ENCODE measurements around the gene TOLLIP.
A peak's percentile ranks its signal among the peaks of the same experiment; 100 is the strongest.
"Not testable (repeated sequence)": the region's sequence is repeated elsewhere in the genome, so short reads cannot be mapped to it uniquely, and the experiment has no call there.

Gene TOLLIP

DNA sequence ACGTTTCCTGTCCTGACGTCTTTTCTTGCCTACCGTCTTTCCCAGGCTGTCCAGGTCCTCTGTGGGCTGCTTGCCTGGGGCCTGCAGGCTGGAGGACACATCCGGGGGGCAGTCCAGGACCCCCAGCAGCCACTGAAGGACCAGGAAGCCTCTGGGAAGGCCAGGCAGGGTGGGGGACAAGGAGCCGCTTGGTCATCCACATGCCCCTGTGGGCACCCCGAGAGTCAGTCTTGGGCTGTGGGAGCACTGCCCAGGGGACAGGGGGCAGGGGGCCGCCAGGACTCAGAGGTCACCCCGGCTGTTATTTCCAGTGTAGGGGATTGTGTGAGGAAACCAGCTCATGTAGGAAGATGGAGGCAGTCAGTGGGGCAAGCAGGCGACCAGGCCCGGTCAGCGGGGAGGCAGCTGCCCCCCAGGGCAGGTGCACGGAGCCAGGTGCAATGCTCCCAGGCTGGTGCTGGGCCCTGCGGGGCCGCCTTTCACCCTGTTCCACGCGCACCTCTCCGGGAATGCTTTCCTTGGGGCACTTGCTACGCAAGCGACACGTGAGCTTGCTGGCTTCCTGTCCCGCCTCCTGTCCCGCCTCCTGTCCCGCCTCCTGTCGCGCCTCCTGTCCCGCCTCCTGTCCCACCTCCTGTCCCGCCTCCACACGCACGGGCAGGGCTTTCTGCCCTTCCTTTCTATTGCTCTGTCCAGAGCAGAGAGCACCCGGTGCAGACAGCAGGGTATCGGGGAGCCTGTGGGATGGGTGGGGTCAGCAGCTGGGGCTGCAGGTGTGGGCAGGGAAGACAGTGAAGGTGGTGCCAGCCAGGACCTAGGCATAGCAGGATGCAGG, 47.0 kb downstream of the TOLLIP start:
- peak; percentile 90 for DNase-seq (ENCODE audit: low spot score)

DNA sequence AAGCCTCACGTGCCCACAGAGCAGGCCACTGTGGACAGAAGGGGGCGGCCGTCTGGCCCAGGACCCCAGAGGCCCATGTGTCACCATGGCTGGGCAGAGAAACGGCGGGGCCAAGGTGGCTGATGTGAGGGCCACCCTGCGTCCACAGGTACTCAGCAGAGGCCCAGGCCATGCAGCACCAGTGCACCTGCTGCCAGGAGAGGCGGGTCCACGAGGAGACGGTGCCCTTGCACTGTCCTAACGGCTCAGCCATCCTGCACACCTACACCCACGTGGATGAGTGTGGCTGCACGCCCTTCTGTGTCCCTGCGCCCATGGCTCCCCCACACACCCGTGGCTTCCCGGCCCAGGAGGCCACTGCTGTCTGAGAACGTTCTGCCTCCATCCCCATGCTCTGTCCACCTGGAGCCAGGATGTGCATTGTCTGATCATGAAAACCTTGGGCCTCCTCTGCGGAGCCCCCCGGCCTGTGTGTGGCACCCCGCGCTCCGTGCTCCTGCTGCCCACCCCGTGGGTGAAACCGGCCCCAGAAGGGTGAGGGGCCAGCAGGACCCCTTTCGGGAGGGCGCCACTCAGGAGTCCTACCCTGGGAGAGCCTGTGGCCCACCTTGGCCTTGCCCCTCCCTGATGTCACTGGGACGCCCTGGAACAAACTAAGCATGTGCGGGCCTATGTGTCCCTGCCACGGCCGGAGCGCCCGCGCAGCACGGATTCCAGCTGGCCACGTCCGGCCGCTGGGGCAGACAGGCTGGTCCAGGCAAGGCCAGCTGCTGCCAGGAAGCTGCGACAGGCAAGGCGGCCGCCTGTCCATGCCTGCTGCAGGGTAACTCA, 48.0 kb downstream of the TOLLIP start:
- no peak for DNase-seq (ENCODE audit: low spot score)

- no peak for DNase-seq (ENCODE audit: low spot score)
These were observed 48.8 kb downstream of the TOLLIP start for GRCh38 chr11:1260620-1261019.

DNA sequence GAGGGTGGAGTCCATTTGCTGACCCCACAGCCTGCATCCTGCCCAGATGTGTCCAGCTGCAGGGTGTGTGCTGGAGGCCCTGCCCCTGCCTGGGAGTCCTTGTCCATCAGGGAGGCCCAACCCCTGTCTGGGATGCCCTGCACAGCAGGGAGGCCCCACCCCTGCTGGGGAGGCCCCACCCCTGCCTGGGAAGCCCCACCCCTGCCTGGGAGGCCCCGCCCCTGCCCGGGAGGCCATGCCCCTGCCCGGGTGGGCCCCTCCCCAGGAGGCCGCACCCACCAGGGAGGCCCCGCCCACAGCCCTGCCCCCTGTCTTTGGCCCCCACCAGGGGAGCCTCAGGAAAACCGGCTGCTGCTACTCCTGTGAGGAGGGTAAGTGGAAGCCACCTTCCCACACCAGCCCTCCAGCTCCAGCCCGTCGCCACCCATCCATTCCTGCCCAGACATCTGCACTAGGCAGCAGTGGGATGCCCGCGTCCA, 49.4 kb downstream of the TOLLIP start:
- peak; percentile 37 for DNase-seq (ENCODE audit: low spot score)

GRCh38 chr11:1259561-1259960, 49.9 kb downstream of the TOLLIP start:
- DNase-seq (ENCODE audit: low spot score), result no peak

DNA sequence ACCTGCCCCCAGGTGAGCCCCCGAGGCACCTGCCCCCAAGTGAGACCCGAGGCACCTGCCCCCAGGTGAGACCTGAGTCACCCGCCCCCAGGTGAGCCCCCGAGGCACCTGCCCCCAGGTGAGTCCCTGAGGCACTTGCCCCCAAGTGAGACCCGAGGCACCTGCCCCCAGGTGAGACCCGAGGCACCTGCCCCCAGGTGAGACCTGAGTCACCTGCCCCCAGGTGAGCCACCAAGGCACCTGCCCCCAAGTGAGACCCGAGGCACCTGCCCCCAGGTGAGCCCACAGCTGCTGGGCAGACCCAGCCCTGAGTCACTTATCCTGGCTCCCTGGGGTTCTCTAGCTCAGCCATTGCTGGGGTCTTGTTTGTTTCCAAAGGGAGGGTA, 50.4 kb downstream of the TOLLIP start:
- no peak for DNase-seq (ENCODE audit: low spot score)

DNA sequence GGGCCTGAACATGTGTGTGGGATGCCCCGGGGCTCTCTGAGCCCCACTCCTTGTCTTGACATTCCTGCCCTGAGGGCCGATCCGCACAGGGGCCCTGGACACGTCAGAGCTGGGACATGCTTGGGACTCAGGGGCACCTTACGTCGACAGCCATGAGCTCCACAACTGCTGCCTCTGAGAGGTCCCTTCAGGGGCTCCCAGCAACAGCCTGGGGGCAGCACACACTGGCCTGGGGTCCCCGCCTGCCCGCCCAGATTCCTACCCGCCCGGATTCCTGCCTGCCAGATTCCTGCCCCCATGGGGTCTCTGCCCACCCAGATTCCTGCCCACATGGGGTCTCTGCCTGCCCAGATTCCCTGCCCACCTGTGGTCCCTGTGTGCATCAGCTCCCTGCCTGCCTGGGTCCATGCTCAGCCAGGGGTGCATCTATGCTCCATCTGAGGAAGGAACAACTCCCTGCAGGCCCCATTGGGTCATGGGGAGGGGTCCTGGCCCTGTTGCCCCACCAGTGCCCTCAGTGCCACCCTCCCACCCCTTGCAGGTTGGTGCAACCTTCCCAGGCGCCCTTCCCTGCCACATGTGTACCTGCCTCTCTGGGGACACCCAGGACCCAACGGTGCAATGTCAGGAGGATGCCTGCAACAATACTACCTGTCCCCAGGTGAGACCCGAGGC, 50.9 kb downstream of the TOLLIP start:
- no peak for DNase-seq (ENCODE audit: low spot score)

DNA sequence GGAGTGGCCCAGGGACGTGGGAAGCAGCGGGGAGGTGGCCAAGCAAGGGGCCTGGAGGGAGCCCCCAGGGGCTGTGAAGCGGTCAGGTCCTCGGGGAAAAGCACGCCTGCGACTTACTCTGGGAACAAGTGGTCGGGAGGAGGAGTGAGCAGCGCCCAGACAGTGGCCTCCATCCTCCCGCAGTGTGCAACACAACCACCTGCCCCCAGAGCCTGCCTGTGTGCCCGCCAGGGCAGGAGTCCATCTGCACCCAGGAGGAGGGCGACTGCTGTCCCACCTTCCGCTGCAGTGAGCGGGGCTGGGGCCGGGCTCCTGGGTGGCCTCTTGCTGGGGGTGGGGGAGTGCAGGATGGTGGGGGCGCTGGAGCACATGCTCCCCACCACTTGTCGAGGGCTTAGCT, 51.5 kb downstream of the TOLLIP start:
- no peak for DNase-seq (ENCODE audit: low spot score)

DNA sequence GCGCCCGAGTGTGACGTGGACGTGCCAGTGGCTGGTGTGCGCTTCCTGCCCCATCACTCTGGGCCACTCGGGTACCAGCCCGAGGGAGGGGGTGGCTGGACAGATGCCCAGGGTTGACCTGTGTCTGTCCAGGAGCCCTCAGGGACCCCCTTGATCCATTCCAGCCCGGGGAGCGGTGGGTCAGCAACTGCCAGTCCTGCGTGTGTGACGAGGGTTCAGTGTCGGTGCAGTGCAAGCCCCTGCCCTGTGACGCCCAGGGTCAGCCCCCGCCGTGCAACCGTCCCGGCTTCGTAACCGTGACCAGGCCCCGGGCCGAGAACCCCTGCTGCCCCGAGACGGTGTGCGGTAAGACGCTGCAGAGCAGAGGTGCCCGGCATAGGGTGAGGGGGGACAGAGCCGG, 52.1 kb downstream of the TOLLIP start:
- no peak for DNase-seq (ENCODE audit: low spot score)

DNA sequence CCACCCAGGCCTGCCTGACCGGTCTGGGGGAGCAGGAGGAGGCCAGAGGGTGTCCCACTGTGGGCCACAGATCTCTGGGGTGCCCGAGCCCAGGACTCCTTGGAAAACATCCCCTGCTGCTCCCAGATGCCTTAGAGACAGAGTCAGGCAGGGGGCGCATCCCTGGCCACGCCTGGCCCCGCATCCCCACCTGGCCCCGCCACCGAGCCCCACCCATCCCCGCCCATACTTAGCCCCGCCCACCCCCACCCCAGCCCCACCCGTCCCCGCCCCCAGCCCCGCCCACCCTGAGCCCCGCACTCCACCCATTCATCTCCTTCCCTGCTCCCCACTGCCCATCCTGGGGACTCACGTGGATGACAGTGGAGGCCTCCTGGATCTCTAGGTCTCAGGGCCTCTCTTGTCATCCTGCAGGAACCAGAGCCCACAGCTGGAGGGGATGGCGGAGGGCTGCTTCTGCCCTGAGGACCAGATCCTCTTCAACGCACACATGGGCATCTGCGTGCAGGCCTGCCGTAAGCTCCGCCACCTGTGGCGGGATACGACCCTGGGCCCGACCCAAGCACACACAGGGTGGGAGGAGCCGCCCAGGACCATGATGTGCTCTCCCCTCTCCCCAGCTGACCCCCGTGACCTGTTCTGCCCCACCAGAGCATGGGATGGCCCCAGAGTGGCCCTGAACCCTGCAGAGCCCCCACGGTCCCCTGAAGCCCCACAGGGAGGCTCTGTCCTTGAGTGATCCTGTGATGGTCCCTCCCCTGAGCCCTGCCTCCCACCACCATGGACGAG, 53.0 kb downstream of the TOLLIP start:
- no peak for DNase-seq (ENCODE audit: low spot score)

DNA sequence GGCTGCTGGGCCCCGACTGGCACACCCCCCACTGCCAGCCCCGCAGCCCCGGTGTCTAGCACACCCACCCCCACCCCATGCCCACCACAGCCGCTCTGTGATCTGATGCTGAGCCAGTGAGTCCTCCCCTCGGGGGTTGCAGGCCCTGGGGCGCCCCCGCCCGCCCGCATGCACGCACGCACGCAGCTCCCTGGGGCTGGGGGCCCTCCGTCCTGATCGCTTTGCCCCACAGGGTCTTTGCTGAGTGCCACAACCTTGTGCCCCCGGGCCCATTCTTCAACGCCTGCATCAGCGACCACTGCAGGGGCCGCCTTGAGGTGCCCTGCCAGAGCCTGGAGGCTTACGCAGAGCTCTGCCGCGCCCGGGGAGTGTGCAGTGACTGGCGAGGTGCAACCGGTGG, 54.3 kb downstream of the TOLLIP start:
- no peak for DNase-seq (ENCODE audit: low spot score)

DNA sequence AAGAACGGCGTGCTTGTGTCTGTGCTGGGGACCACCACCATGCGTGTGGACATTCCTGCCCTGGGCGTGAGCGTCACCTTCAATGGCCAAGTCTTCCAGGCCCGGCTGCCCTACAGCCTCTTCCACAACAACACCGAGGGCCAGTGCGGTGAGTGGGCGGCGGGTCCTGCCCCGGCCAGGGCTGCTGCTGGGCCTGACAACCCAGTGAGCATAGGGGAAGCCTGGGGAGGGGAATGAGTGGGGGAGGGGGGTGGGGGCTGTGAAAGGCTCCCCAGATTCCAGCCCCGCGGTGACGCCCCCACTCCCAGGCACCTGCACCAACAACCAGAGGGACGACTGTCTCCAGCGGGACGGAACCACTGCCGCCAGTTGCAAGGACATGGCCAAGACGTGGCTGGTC, 54.7 kb downstream of the TOLLIP start:
- no peak for DNase-seq (ENCODE audit: low spot score)

DNA sequence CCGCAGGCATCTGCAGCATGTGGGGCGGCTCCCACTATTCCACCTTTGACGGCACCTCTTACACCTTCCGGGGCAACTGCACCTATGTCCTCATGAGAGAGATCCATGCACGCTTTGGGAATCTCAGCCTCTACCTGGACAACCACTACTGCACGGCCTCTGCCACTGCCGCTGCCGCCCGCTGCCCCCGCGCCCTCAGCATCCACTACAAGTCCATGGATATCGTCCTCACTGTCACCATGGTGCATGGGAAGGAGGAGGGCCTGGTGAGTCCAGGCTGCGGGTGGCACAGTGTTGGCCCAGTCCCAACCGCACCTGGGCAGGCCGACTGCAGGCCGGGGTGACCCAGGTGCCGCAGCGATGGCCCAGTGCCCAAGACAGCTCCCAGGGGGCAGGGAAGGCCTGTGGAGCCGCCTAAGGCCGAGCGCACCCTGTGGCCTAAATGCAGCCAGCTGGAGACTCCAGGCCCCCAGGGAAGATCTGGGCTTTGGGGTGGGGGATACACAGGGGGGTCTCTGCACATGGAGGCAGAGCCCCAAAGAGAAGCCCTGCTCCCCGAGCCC, 55.3 kb downstream of the TOLLIP start:
- DNase-seq (ENCODE audit: low spot score), result no peak

GRCh38 chr11:1253103-1253485, 56.3 kb downstream of the TOLLIP start:
- no peak for DNase-seq (ENCODE audit: low spot score)

DNA sequence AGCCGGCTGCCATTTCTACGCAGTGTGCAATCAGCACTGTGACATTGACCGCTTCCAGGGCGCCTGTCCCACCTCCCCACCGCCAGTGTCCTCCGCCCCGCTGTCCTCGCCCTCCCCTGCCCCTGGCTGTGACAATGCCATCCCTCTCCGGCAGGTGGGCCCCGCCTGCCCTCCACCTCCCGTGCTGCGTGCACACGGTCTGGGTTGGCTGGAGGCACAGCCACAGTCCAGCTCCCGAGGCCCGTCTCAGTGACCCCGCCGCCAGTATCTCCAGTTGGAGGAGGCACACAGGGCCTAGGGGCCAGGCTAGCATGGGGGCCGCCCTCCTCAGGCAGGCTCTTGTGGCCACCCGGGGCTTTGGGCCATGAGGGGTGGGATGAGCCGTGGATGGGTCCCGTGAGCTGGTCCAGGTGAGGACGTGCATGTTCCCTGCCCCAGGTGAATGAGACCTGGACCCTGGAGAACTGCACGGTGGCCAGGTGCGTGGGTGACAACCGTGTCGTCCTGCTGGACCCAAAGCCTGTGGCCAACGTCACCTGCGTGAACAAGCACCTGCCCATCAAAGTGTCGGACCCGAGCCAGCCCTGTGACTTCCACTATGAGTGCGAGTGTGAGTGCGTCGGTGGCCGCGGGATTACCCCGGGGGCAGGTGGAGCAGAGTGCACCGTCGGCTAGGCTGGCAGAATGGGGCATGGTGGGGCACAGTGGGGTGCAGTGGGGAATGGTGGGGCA, 56.9 kb downstream of the TOLLIP start:
- DNase-seq (ENCODE audit: low spot score), result no peak

GRCh38 chr11:1251236-1251770, 58.1 kb downstream of the TOLLIP start:
- DNase-seq (ENCODE audit: low spot score), result no peak

DNA sequence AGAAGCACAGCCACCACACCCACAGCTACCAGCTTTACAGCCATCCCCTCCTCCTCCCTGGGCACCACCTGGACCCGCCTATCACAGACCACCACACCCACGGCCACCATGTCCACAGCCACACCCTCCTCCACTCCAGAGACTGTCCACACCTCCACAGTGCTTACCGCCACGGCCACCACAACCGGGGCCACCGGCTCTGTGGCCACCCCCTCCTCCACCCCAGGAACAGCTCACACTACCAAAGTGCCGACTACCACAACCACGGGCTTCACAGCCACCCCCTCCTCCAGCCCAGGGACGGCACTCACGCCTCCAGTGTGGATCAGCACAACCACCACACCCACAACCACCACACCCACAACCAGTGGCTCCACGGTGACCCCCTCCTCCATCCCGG, 59.0 kb downstream of the TOLLIP start:
- DNase-seq (ENCODE audit: low spot score), result not testable (repeated sequence)

GRCh38 chr11:1248951-1249350, 60.5 kb downstream of the TOLLIP start:
- DNase-seq (ENCODE audit: low spot score), result not testable (repeated sequence)

GRCh38 chr11:1247026-1247425, 62.4 kb downstream of the TOLLIP start:
- DNase-seq (ENCODE audit: low spot score), result not testable (repeated sequence)

DNA sequence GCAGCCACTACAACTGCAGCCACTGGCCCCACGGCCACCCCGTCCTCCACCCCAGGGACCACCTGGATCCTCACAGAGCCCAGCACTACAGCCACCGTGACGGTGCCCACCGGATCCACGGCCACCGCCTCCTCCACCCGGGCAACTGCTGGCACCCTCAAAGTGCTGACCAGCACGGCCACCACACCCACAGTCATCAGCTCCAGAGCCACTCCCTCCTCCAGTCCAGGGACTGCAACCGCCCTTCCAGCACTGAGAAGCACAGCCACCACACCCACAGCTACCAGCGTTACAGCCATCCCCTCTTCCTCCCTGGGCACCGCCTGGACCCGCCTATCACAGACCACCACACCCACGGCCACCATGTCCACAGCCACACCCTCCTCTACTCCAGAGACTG, 63.1 kb downstream of the TOLLIP start:
- DNase-seq (ENCODE audit: low spot score), result not testable (repeated sequence)

All from SW480 (cell line).